Ishikawa (cell line): ENCODE measurements around the gene MEF2C.
A peak's percentile ranks its signal among the peaks of the same experiment; 100 is the strongest.

ENCODE experiments used
- CEBPB ChIP-seq: IDR thresholded peaks from 2 replicates; pipeline ENCODE4 v1.6.1; 2012
- CREB1 ChIP-seq: IDR thresholded peaks from 2 replicates; pipeline ENCODE4 v1.6.1; 2012; ENCODE audit warnings: low read depth
- EGR1 ChIP-seq: IDR thresholded peaks from 2 replicates; pipeline ENCODE4 v1.6.1; 2012
- EP300 ChIP-seq: IDR thresholded peaks from 2 replicates; pipeline ENCODE4 v1.6.1; 2012; ENCODE audit warnings: borderline replicate concordance
- FOXM1 ChIP-seq: IDR thresholded peaks from 2 replicates; pipeline ENCODE4 v1.6.1; 2012; ENCODE audit warnings: low read depth, borderline replicate concordance
- MAX ChIP-seq: IDR thresholded peaks from 2 replicates; pipeline ENCODE4 v1.6.1; 2012
- NFIC ChIP-seq: IDR thresholded peaks from 2 replicates; pipeline ENCODE4 v1.6.1; 2012
- RAD21 ChIP-seq: IDR thresholded peaks from 2 replicates; pipeline ENCODE4 v1.6.1; 2012; ENCODE audit warnings: low read depth
- REST ChIP-seq: IDR thresholded peaks from 2 replicates; pipeline ENCODE4 v1.6.1; 2012; ENCODE audit warnings: low read depth, mild to moderate bottlenecking
- TAF1 ChIP-seq: IDR thresholded peaks from 2 replicates; pipeline ENCODE4 v1.6.1; 2012; ENCODE audit warnings: low read depth, mild to moderate bottlenecking
- TCF12 ChIP-seq: IDR thresholded peaks from 2 replicates; pipeline ENCODE4 v1.6.1; 2012; ENCODE audit warnings: low read depth
- TEAD4 ChIP-seq: IDR thresholded peaks from 2 replicates; pipeline ENCODE4 v1.6.1; 2012
- USF1 ChIP-seq: IDR thresholded peaks from 2 replicates; pipeline ENCODE4 v1.6.1; 2012
- YY1 ChIP-seq: IDR thresholded peaks from 2 replicates; pipeline ENCODE4 v1.6.1; 2012; ENCODE audit warnings: low read depth
- ZBTB7A ChIP-seq: IDR thresholded peaks from 2 replicates; pipeline ENCODE4 v1.6.1; 2012; ENCODE audit warnings: low read depth

MEF2C gene

GRCh38 chr5:88884608-88884877 lies 1.6 kb upstream of the MEF2C start:
- TF ChIP-seq USF1 (no peak), EP300 (no peak), TEAD4 (no peak), TAF1 (no peak), NFIC (no peak), FOXM1 (no peak), CEBPB (no peak), TCF12 (no peak), CREB1 (no peak), RAD21 (no peak), ZBTB7A (no peak)

- TF ChIP-seq NFIC = no peak
- no peak for TF ChIP-seq ZBTB7A
- no peak for TF ChIP-seq CREB1
- TF ChIP-seq MAX = peak; percentile 64; the same call in 1 of the 2 replicates
These were observed 1.0 kb upstream of the MEF2C start for GRCh38 chr5:88883836-88884607.

GRCh38 chr5:88882276-88883038 lies 527 bp downstream of the MEF2C start:
- no peak for TF ChIP-seq ZBTB7A
- TF ChIP-seq MAX = no peak
- no peak for TF ChIP-seq RAD21
- TF ChIP-seq FOXM1 = no peak
- no peak for TF ChIP-seq TAF1
- no peak for TF ChIP-seq USF1
- no peak for TF ChIP-seq TEAD4
- TF ChIP-seq REST = no peak
- TF ChIP-seq EP300 = no peak
- TF ChIP-seq CEBPB = no peak
- no peak for TF ChIP-seq EGR1
- no peak for TF ChIP-seq TCF12
- no peak for TF ChIP-seq NFIC

- TF ChIP-seq CEBPB = no peak
- TF ChIP-seq REST = no peak
- no peak for TF ChIP-seq NFIC
- TF ChIP-seq YY1 = no peak
- no peak for TF ChIP-seq TCF12
- no peak for TF ChIP-seq MAX
- no peak for TF ChIP-seq TAF1
- no peak for TF ChIP-seq EP300
- no peak for TF ChIP-seq EGR1
- no peak for TF ChIP-seq RAD21
- TF ChIP-seq CREB1 = no peak
- TF ChIP-seq FOXM1 = no peak
- no peak for TF ChIP-seq USF1
- TF ChIP-seq ZBTB7A = no peak
- no peak for TF ChIP-seq TEAD4
These were observed 1.4 kb downstream of the MEF2C start for GRCh38 chr5:88881571-88881971.

GRCh38 chr5:88880201-88880600 lies 2.8 kb downstream of the MEF2C start:
- TF ChIP-seq ZBTB7A (no peak), FOXM1 (no peak), USF1 (no peak), TAF1 (no peak), RAD21 (no peak), REST (no peak), CEBPB (no peak), TCF12 (no peak)
